GM12801 (cell line): ENCODE measurements around the gene MED13L.

ENCODE experiments used
- TF ChIP-seq, protein P1 (sequence below): IDR thresholded peaks from one replicate; pipeline ENCODE4 v1.5.1; 2011; ENCODE audit warnings: control low read depth; ENCODE audit not compliant: insufficient read length; ENCODE audit errors: extremely low read depth

Gene MED13L

DNA sequence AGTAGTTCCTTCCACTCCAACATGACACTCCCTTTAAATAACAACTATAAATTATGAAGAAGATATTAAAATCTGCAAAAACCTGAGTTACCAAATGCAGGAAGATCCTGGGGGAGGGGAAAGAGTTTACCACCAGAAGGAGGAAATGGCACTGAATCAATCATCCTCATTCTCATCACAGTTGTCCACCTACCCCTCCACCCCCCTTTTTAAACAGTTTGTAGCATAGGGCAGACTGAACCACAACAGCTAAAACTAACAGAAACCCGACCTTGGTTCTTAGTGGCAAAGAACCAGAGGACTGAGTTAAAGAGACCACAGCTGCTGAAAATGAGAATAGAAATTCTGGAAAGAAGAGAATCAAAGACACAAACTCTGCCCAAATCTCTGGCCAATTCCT, 189.5 kb downstream of the MED13L start:
- TF ChIP-seq, protein P1, sequence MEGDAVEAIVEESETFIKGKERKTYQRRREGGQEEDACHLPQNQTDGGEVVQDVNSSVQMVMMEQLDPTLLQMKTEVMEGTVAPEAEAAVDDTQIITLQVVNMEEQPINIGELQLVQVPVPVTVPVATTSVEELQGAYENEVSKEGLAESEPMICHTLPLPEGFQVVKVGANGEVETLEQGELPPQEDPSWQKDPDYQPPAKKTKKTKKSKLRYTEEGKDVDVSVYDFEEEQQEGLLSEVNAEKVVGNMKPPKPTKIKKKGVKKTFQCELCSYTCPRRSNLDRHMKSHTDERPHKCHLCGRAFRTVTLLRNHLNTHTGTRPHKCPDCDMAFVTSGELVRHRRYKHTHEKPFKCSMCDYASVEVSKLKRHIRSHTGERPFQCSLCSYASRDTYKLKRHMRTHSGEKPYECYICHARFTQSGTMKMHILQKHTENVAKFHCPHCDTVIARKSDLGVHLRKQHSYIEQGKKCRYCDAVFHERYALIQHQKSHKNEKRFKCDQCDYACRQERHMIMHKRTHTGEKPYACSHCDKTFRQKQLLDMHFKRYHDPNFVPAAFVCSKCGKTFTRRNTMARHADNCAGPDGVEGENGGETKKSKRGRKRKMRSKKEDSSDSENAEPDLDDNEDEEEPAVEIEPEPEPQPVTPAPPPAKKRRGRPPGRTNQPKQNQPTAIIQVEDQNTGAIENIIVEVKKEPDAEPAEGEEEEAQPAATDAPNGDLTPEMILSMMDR = no peak

DNA sequence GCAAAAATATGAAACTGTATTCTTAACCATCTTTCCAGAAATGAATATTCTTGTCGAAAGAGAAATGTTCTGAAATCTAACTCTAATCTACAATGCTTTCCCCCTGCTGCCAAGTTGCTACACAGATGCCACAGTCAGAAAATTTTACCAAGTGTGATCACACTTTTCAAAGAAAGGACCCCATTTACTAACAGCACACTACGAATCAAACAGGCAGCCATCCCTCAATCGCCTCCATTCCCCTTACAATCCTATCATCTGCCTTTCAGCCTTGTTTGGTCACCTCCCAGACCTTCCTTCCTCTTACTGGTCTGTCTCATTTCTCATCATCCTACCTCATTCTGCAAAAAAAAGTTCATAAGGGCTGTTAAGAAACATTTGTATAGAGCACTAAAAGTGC, 190.1 kb downstream of the MED13L start:
- TF ChIP-seq, protein P1 = no peak

DNA sequence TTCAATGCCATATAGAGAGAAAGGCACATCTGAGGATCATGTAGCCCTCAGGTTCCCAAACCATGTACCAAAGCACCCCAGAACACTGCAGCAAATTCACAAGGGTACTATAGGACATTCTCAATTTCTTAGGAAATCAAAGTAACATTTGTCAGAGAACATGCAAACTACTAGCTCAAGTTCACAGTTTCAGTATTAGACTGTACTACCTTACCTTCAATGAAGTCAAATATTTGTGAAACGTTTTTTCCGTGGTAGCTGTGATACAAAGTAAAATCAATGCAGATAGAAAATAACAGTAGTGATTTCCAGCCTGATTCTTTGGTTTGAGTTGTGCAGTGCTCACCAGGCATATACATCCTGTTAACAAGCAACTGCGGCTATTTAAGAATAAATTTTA, 197.1 kb downstream of the MED13L start:
- TF ChIP-seq, protein P1 = no peak

DNA sequence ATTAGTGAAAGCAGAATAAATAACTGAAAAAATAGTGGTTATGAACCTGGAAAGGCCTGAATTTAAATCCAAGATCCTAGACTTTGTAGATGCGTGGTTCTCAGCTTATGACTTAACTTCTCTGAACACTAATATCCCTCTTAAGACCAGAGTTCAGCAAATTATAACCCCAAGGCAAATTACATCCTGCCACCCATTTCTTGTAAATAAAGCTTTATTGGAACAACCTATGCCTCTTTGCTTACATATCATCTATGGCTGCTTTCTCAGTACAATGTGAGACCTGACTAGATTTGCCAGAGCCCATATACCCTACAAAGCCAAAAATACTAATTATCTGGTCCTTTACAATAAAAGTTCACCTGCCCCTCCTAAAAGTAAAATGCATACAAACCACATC, 199.1 kb downstream of the MED13L start:
- TF ChIP-seq, protein P1 = no peak

DNA sequence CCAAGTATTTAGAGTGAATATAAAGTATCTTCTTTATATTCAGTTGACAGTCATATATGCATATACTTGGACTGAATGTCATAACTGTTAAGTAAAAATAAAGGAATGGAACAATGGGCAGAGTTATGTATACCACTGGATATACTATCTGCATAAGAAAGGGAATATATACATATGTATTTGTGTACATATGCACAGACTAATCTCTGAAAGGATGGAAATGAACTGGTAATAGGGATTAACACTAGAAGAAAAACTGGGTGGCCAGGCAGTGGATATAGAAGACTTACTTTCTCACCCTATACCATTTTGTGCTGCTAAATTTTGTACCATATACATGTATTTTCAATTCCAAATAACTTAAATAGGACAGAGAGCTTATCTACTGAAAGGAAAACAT, 200.1 kb downstream of the MED13L start:
- TF ChIP-seq, protein P1 = no peak

DNA sequence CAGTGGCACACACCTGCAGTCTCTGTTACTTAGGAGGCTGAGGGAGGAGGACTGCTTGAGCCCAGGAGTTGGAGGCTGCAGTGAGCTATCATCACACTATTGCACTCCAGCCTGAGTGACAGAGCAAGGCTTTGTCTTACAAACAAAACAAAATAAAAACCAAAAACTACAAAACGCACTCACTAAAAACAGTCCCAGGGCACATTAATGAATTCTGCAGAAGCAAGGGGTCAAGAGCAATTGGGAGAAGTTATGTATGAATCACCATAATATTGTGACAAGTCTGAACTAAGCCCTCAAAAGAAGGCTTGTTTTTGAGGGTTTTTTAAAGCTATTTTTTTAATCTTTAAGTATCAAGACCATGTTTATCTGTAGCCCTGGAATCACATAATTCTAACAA, 201.1 kb downstream of the MED13L start:
- TF ChIP-seq, protein P1 = no peak

DNA sequence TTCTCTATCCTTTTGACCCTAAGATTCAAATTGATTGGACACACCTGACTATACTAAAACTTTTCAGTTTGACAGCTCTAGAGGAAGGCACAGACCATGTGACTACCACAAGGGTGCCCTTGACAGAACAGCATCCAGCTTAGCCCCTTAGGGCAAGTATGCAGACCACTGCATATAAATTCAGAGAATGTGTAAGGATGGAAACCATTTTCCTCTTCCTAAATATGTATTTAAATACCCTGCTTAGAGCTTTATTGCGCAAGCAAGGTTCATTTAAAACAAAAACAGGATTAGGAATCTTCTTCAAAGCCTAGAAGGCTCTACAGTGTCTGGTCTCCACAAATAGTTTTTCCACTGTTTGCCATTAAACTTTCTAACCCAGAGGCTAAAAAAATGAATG, 202.8 kb downstream of the MED13L start:
- TF ChIP-seq, protein P1 = no peak

DNA sequence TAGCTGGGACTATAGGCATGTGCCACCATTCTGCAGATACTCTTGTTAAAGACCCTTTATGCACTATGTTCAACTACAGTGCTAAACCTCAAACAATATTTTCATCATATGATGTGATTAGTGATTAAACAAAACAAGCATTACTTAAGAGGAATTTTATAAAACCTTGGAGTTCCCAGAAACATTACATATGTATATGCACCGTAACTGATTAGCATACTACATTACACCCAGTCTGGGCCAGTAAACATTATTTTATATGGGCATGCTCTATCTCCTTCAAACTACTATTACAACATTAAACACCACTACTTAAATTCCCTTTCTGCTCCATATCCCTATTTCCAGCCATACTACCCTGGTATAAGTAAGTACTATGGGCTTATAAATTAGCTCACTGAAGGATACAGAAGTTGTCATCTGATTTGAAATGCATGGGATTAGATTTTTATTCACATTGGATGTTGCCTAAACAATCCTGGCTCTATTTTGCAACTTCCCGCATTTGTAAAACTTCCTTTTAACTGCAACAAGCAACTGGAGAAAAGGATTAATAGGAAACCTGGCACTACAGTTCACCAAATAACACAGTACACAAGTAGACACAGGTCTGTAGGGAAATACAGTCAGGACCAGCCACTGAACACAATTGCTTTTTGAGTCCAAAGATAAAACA, 205.8 kb downstream of the MED13L start:
- TF ChIP-seq, protein P1 = no peak
